Astrocyte (in vitro differentiated cells and primary cell): ENCODE results near the gene CHD9NB.

ENCODE experiments used
- EZH2 ChIP-seq: IDR thresholded peaks from 2 replicates; pipeline ENCODE4 v1.6.1; 2012; ENCODE audit warnings: mild to moderate bottlenecking, low read length, inconsistent platforms; ENCODE audit not compliant: insufficient read depth
- TF ChIP-seq, protein P1 (sequence below): IDR thresholded peaks from 2 replicates; pipeline ENCODE4 v1.5.1; 2011; ENCODE audit warnings: low read depth, mild to moderate bottlenecking, inconsistent platforms, low read length, moderate library complexity; ENCODE audit not compliant: insufficient read depth

- no peak for TF ChIP-seq EZH2
- TF ChIP-seq, protein P1, sequence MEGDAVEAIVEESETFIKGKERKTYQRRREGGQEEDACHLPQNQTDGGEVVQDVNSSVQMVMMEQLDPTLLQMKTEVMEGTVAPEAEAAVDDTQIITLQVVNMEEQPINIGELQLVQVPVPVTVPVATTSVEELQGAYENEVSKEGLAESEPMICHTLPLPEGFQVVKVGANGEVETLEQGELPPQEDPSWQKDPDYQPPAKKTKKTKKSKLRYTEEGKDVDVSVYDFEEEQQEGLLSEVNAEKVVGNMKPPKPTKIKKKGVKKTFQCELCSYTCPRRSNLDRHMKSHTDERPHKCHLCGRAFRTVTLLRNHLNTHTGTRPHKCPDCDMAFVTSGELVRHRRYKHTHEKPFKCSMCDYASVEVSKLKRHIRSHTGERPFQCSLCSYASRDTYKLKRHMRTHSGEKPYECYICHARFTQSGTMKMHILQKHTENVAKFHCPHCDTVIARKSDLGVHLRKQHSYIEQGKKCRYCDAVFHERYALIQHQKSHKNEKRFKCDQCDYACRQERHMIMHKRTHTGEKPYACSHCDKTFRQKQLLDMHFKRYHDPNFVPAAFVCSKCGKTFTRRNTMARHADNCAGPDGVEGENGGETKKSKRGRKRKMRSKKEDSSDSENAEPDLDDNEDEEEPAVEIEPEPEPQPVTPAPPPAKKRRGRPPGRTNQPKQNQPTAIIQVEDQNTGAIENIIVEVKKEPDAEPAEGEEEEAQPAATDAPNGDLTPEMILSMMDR = no peak
Observed at GRCh38 chr16:53080345-53081031, 27.8 kb upstream of the CHD9NB start.
